ENCODE measurements around the gene DPP9.

Gene DPP9

DNA sequence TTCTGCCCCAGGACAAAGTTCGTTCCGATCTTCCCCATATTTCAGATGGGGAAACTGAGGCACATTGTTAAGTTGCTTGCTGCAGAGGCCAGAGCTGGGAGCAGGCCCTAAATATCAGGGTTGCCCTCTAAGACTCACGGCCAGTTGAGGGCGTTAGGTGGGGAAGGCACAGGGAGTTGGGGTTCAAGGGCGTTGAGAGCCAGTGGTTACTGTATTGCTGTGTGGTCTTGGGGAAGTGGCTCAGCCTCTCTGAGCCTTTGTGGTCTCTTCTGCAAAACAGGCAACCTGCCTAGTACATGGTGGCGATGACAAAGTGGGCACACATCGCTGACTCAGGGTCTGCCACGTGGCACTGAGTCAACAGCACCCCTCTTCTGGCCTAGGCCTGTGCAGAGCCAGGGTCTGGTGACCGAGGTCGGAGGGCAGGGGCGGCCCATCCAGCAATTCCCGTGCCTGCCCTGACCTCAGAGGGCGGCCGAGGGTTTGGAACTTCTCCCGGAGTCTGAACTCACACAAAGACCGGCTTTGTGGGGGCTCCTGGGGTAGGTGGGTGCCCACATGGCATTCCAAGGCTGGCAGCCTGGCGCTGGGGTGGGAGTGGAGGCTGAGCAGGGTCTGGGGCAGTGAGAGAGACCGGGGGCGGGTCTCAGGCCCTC lies 74.1 kb downstream of the DPP9 start:
- no peak for TF ChIP-seq JUND (IDR thresholded peaks at IDR 0.05; ENCODE audit: low read depth)
- no peak for DNase-seq (ENCODE audit: low read depth in 1 of 2, low spot score in 1 of 2)
- in situ Hi-C loops (cut with HindIII; ENCODE audit: low pct_unique_long_range_greater_than_20kb, low sequenced_read_pairs), result no loop called here

- in situ Hi-C loops (cut with HindIII; ENCODE audit: low pct_unique_long_range_greater_than_20kb, low sequenced_read_pairs), result no loop called here
- no peak for DNase-seq (ENCODE audit: low read depth in 1 of 2, low spot score in 1 of 2)
- no peak for TF ChIP-seq JUND (IDR thresholded peaks at IDR 0.05; ENCODE audit: low read depth)
Measured at GRCh38 chr19:4647676-4648644, 75.7 kb downstream of the DPP9 start.

DNA sequence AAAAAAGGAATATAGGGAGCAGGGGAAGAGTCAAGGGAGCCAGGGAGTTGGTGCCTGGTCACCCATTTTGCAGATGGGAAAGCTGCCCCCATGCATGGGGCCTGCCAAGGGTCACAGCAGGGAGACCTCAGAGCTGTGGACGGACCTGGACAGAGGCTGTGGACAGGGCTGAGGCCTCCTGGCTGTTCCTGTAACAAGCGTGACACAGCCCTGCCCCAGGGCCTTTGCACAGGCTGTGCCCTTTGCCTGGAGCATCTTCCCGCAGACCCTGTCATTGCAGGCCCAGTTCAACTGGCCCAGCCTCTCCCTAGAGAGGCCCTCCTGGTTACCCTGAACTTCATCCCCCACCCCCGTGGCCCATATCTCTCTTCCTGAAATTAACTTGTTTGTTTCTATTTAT lies 77.9 kb downstream of the DPP9 start:
- DNase-seq (ENCODE audit: low read depth in 1 of 2, low spot score in 1 of 2), result no peak
- in situ Hi-C loops (cut with HindIII; ENCODE audit: low pct_unique_long_range_greater_than_20kb, low sequenced_read_pairs), result no loop called here
- no peak for TF ChIP-seq JUND (IDR thresholded peaks at IDR 0.05; ENCODE audit: low read depth)

- no peak for TF ChIP-seq JUND (IDR thresholded peaks at IDR 0.05; ENCODE audit: low read depth)
- DNase-seq (ENCODE audit: low read depth in 1 of 2, low spot score in 1 of 2), result no peak
- in situ Hi-C loops (cut with HindIII; ENCODE audit: low pct_unique_long_range_greater_than_20kb, low sequenced_read_pairs), result no loop called here
Measured at GRCh38 chr19:4642625-4643024, 81.0 kb downstream of the DPP9 start.

GRCh38 chr19:4641132-4641531 lies 82.5 kb downstream of the DPP9 start:
- DNase-seq (ENCODE audit: low read depth in 1 of 2, low spot score in 1 of 2), result no peak
- in situ Hi-C loops (cut with HindIII; ENCODE audit: low pct_unique_long_range_greater_than_20kb, low sequenced_read_pairs), result no loop called here
- no peak for TF ChIP-seq JUND (IDR thresholded peaks at IDR 0.05; ENCODE audit: low read depth)

DNA sequence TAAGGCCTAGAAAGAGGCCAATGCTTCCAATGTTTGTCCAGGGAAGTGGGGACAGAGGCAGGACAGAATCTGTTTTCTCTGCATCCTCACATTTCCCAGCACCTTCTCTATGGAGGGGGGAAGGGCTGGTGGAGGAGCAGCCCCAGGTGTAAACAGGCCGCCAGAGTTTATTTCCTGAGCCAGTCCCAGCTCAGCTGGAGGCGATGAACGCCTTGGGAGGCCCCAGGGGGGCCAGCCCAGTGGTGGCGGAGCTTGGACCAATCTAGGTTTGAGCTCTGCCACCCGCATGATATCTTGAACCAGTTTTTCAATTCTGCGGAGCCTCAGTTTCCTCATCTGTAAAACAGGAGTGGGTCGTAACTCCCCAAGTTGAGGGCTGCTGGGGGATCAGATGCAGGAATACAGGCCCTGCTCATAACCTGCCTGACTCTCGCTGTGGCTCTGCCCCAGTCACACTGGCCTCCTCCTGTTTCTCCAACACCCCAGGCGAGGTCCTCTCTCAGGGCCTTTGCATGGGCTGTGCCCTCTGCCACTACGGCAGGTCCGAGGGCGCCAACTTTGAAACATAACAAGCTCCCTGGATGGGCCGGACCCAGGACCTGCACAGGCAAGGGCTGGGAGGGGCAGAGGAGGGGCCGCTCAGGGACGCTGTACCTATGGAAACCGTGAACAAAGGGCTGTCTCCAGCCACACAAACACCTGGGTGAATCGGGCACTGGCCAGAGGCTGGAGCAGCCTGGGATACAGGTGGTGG lies 83.2 kb downstream of the DPP9 start:
- DNase-seq (ENCODE audit: low read depth in 1 of 2, low spot score in 1 of 2), result no peak
- TF ChIP-seq JUND (IDR thresholded peaks at IDR 0.05; ENCODE audit: low read depth), result no peak
- in situ Hi-C loops (cut with HindIII; ENCODE audit: low pct_unique_long_range_greater_than_20kb, low sequenced_read_pairs), result no loop called here

- DNase-seq (ENCODE audit: low read depth in 1 of 2, low spot score in 1 of 2), result no peak
- no peak for TF ChIP-seq JUND (IDR thresholded peaks at IDR 0.05; ENCODE audit: low read depth)
- in situ Hi-C loops (cut with HindIII; ENCODE audit: low pct_unique_long_range_greater_than_20kb, low sequenced_read_pairs), result no loop called here
Measured at GRCh38 chr19:4639531-4640246, 84.0 kb downstream of the DPP9 start.

- DNase-seq (ENCODE audit: low read depth in 1 of 2, low spot score in 1 of 2), result peak; percentile 95 to 98
- TF ChIP-seq JUND (IDR thresholded peaks at IDR 0.05; ENCODE audit: low read depth), result no peak
- in situ Hi-C loops (cut with HindIII; ENCODE audit: low pct_unique_long_range_greater_than_20kb, low sequenced_read_pairs), result no loop called here
Measured at GRCh38 chr19:4638828-4639530, 84.7 kb downstream of the DPP9 start, which contains the start of gene TNFAIP8L1. Gene TNFAIP8L1, plus strand, starts transcription at chr19:4639516. Its CDS starts 12,354 bp downstream, at chr19:4651870.

DNA sequence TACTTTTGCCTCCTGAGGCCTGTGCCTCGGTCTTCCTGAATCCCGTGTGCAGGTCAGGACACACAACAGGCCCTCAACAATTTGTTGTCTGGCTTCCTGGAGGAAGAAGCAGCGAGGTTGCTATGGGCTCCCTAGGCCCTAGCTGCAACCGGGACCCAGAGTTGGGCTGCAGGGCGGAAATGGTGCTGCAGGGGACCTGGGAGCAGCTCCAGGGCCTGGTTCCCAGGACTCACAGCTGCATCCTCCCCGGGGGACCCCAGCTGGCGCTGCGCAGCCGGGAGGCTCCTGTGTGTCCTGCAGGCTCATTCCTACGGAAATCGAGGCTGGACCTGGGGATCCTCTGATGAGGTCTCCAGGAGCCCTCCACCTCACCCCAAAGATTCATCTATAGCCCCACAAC lies 85.3 kb downstream of the DPP9 start:
- TF ChIP-seq JUND (IDR thresholded peaks at IDR 0.05; ENCODE audit: low read depth), result no peak
- no peak for DNase-seq (ENCODE audit: low read depth in 1 of 2, low spot score in 1 of 2)
- in situ Hi-C loops (cut with HindIII; ENCODE audit: low pct_unique_long_range_greater_than_20kb, low sequenced_read_pairs), result no loop called here

GRCh38 chr19:4636761-4637160 lies 86.9 kb downstream of the DPP9 start:
- in situ Hi-C loops (cut with HindIII; ENCODE audit: low pct_unique_long_range_greater_than_20kb, low sequenced_read_pairs), result no loop called here
- TF ChIP-seq JUND (IDR thresholded peaks at IDR 0.05; ENCODE audit: low read depth), result no peak
- DNase-seq (ENCODE audit: low read depth in 1 of 2, low spot score in 1 of 2), result no peak

- TF ChIP-seq JUND (IDR thresholded peaks at IDR 0.05; ENCODE audit: low read depth), result no peak
- DNase-seq (ENCODE audit: low read depth in 1 of 2, low spot score in 1 of 2), result peak; percentile 41 to 64
- in situ Hi-C loops (cut with HindIII; ENCODE audit: low pct_unique_long_range_greater_than_20kb, low sequenced_read_pairs), result no loop called here
Measured at GRCh38 chr19:4636151-4636717, 87.4 kb downstream of the DPP9 start.
